ENCODE measurements around the gene TTC6. TPM values are rescaled to one million over a fixed set of nuclear protein-coding genes. Genes with fewer than 3 reads are reported as not detected.

TTC6 gene
- total RNA-seq, 1 donor from 2014 or later = 8.5 TPM

DNA sequence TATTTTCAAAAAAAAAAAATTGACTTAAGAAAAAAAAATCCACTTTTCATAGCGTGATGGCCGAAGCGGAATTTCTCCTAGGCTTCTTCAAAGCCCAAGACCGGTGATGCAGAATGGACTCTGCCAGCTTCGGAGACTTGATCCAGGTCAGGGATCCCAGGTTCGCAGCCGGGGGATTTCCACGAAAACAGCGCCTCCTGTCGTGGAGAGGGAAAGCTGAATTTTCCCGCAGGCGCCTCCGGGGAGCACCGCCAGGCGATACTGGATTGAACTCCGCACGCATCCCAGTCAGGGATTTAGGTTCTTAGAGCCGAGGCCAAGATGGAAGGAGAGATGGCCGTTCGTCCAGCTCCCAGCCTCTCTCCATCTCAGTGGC is 2.1 kb downstream of the TTC6 start:
- H3K4me1 Mint-ChIP-seq (ENCODE audit: unreplicated experiment) = peaks cover 21% of the 10 kb centered on the region
- H3K4me3 Mint-ChIP-seq (ENCODE audit: unreplicated experiment) = peak overlapping the region; percentile 51
- H3K9me3 Mint-ChIP-seq (ENCODE audit: unreplicated experiment) = no peaks in the 10 kb centered on the region

DNA sequence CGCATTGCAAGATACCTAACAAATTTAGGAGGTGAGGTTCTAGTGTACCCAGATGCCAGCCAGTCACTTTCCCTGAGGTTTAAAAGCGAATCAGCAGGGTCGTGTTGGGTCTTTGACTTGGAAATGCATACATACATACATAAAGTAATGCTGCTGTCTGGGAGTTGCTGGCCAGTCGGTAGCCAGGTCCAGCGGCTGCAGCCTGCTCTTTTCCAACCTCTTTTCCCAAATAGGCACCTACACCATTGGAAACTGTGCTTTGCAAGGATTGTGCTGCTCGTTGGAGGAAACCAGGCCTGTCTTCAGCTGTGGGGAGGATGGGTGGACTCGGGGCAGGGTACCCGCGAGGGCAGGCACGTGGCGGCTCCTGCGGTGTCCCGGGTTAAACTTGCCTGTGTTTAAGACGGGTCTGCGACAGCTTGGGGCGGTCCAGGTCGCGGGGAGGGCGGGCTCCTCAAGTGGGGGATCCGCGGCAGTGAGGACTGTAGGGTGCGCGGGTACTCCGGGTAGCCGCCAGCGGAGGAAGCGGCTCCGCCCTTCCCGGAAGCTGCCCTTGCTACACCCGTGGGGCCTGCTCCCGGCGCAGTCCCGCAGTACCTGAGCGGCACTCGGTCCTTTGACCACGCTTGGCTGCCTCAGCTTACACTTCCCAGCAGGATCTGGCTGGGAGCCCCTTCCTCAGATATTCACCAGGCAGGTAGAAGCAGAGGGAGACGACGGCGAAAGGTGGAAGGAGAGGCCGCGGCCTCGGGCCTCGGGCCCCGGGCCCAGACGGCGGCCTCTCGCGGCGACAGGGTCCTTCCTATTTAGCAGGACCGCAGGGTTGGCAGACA is 2.7 kb downstream of the TTC6 start:
- Mint-ChIP-seq H3K9me3 (ENCODE audit: unreplicated experiment) (no peaks in the 10 kb centered on the region), H3K4me1 (ENCODE audit: unreplicated experiment) (peaks cover 21% of the 10 kb centered on the region), H3K4me3 (ENCODE audit: unreplicated experiment) (peak overlapping the region; percentile 51), H3K36me3 (ENCODE audit: low read depth, unreplicated experiment) (peaks cover 5% of the 10 kb centered on the region), H3K27me3 (ENCODE audit: unreplicated experiment) (peaks cover 47% of the 10 kb centered on the region), H3K27ac (ENCODE audit: unreplicated experiment) (no peak overlapping the region)
- TF ChIP-seq, protein P1, sequence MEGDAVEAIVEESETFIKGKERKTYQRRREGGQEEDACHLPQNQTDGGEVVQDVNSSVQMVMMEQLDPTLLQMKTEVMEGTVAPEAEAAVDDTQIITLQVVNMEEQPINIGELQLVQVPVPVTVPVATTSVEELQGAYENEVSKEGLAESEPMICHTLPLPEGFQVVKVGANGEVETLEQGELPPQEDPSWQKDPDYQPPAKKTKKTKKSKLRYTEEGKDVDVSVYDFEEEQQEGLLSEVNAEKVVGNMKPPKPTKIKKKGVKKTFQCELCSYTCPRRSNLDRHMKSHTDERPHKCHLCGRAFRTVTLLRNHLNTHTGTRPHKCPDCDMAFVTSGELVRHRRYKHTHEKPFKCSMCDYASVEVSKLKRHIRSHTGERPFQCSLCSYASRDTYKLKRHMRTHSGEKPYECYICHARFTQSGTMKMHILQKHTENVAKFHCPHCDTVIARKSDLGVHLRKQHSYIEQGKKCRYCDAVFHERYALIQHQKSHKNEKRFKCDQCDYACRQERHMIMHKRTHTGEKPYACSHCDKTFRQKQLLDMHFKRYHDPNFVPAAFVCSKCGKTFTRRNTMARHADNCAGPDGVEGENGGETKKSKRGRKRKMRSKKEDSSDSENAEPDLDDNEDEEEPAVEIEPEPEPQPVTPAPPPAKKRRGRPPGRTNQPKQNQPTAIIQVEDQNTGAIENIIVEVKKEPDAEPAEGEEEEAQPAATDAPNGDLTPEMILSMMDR (IDR thresholded peaks at IDR 0.05; ENCODE audit: unreplicated experiment) = no peak
- no peak for DNase-seq (ENCODE audit: low spot score)

More for the DNA sequence above, 2.1 kb downstream of the TTC6 start:
- peaks cover 50% of the 10 kb centered on the region for H3K27me3 Mint-ChIP-seq (ENCODE audit: unreplicated experiment)
- H3K36me3 Mint-ChIP-seq (ENCODE audit: low read depth, unreplicated experiment) = peaks cover 5% of the 10 kb centered on the region
- peak; percentile 65 for DNase-seq (ENCODE audit: low spot score)
- H3K27ac Mint-ChIP-seq (ENCODE audit: unreplicated experiment) = no peak overlapping the region
- TF ChIP-seq, protein P1 (IDR thresholded peaks at IDR 0.05; ENCODE audit: unreplicated experiment) = peak; percentile 60

- H3K27me3 Mint-ChIP-seq (ENCODE audit: unreplicated experiment) = peaks cover 47% of the 10 kb centered on the region
- H3K36me3 Mint-ChIP-seq (ENCODE audit: low read depth, unreplicated experiment) = peaks cover 4% of the 10 kb centered on the region
- no peak for DNase-seq (ENCODE audit: low spot score)
- H3K27ac Mint-ChIP-seq (ENCODE audit: unreplicated experiment) = no peak overlapping the region
- peak overlapping the region; percentile 81 for H3K4me3 Mint-ChIP-seq (ENCODE audit: unreplicated experiment)
- TF ChIP-seq, protein P1 (IDR thresholded peaks at IDR 0.05; ENCODE audit: unreplicated experiment) = no peak
- H3K9me3 Mint-ChIP-seq (ENCODE audit: unreplicated experiment) = no peaks in the 10 kb centered on the region
- peaks cover 20% of the 10 kb centered on the region for H3K4me1 Mint-ChIP-seq (ENCODE audit: unreplicated experiment)
Observed at GRCh38 chr14:37598747-37599506, 3.5 kb downstream of the TTC6 start.

DNA sequence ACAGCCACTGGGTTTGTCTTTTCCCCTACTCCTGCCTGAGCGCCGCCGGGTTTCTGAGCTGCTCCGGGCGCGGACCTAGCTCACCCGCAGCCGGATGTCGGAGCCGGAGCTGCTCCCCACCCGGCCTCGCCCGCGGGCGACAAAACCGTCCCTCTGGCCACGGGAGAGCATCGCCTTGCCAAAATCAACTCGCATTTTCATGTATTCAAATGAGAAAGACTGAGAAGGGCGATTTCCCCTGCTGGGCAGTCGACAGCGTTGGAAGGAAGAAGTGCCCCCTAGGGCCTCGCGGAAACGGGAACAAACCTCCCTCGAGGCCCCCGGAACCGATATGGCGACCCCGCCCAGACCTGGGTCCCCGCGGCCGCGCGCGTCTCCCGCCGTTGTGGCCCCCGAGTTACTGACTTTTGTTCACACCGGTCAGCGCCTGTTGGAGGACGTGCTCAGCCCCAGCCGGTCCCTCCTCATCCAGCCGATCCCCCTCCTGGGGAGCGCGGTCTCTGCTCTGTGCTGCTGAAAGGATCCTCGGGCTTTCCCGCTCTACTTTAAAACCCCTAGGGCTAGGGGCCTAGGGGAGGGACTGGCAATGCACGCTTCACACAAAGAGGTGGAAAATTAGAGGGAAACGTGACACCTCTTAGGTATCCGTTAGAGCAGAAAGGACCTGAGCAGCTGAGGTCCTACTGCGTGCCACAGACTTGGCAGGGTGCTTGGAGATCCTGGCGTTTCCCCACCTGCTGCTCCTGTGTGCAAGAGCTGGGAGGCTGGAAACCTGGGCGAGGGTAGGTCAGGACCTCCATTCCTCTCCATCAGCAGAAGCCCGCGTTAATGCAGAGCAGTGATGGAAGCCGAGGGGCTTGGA is 4.3 kb downstream of the TTC6 start:
- peak; percentile 32 for DNase-seq (ENCODE audit: low spot score)
- H3K27ac Mint-ChIP-seq (ENCODE audit: unreplicated experiment) = no peak overlapping the region
- TF ChIP-seq, protein P1 (IDR thresholded peaks at IDR 0.05; ENCODE audit: unreplicated experiment) = no peak
- peak overlapping the region; percentile 81 for H3K4me3 Mint-ChIP-seq (ENCODE audit: unreplicated experiment)
- peaks cover 17% of the 10 kb centered on the region for H3K4me1 Mint-ChIP-seq (ENCODE audit: unreplicated experiment)
- no peaks in the 10 kb centered on the region for H3K36me3 Mint-ChIP-seq (ENCODE audit: low read depth, unreplicated experiment)
- peaks cover 49% of the 10 kb centered on the region for H3K27me3 Mint-ChIP-seq (ENCODE audit: unreplicated experiment)
- no peaks in the 10 kb centered on the region for H3K9me3 Mint-ChIP-seq (ENCODE audit: unreplicated experiment)
